NK-92 (cell line): ENCODE data around the gene MGAT4C.

Experiments
- DNase-seq: peaks from one replicate; lab custom pipeline; 2025; ENCODE audit not compliant: unreplicated experiment; lab: John Stamatoyannopoulos, UW

Gene MGAT4C

GRCh38 chr12:86230516-86231146 is 25.6 kb downstream of the MGAT4C start:
- no peak for DNase-seq

GRCh38 chr12:86229772-86230171 is 26.4 kb downstream of the MGAT4C start:
- DNase-seq: no peak

- DNase-seq: no peak
Measured at GRCh38 chr12:86228656-86229055, 27.5 kb downstream of the MGAT4C start.

- DNase-seq: no peak
Measured at GRCh38 chr12:86226481-86226880, 29.7 kb downstream of the MGAT4C start.

GRCh38 chr12:86216591-86216990 is 39.6 kb downstream of the MGAT4C start:
- DNase-seq: no peak

GRCh38 chr12:86213012-86213411 is 43.2 kb downstream of the MGAT4C start:
- no peak for DNase-seq

- no peak for DNase-seq
Measured at GRCh38 chr12:86198696-86199444, 57.3 kb downstream of the MGAT4C start.

- DNase-seq: no peak
Measured at GRCh38 chr12:86196465-86196864, 59.7 kb downstream of the MGAT4C start.

GRCh38 chr12:86194721-86195120 is 61.5 kb downstream of the MGAT4C start:
- no peak for DNase-seq

GRCh38 chr12:86193931-86194330 is 62.3 kb downstream of the MGAT4C start:
- no peak for DNase-seq

- no peak for DNase-seq
Measured at GRCh38 chr12:86188226-86188625, 68.0 kb downstream of the MGAT4C start.

- no peak for DNase-seq
Measured at GRCh38 chr12:86186449-86186848, 69.7 kb downstream of the MGAT4C start.

GRCh38 chr12:86179855-86180254 is 76.3 kb downstream of the MGAT4C start:
- no peak for DNase-seq

GRCh38 chr12:86174188-86174587 is 82.0 kb downstream of the MGAT4C start:
- no peak for DNase-seq

- no peak for DNase-seq
Measured at GRCh38 chr12:86172913-86173443, 83.2 kb downstream of the MGAT4C start.

- DNase-seq: no peak
Measured at GRCh38 chr12:86170051-86170450, 86.1 kb downstream of the MGAT4C start.

- no peak for DNase-seq
Measured at GRCh38 chr12:86158956-86159355, 97.2 kb downstream of the MGAT4C start.

- DNase-seq: no peak
Measured at GRCh38 chr12:86154620-86155019, 101.6 kb downstream of the MGAT4C start.

- no peak for DNase-seq
Measured at GRCh38 chr12:86148612-86149011, 107.6 kb downstream of the MGAT4C start.

- DNase-seq: no peak
Measured at GRCh38 chr12:86148071-86148470, 108.1 kb downstream of the MGAT4C start.

- DNase-seq: no peak
Measured at GRCh38 chr12:86145156-86145555, 111.0 kb downstream of the MGAT4C start.

GRCh38 chr12:86143162-86143561 is 113.0 kb downstream of the MGAT4C start:
- no peak for DNase-seq
